IMR-90 (cell line): ENCODE data around the gene CCSER1. TPM values are rescaled to one million over a fixed set of nuclear protein-coding genes. Genes with fewer than 3 reads are reported as not detected.
A peak's percentile ranks its signal among the peaks of the same experiment; 100 is the strongest.

Source experiments
- ATAC-seq: fragments of 200-7000 bp; cut with Tn5 transposase; 2 replicates; pipeline ENCODE4 v1.9.1; 2020; ENCODE audit warnings: low read depth, mild to moderate bottlenecking, moderate library complexity
- BruUV-seq: library from RNA; stranded (reverse); fragments of 400-500 nt; replicated peaks from 2 replicates; lab custom pipeline; 2021; lab: Mats Ljungman, UMichigan
- CTCF ChIA-PET: fragments of 300-600 bp; formaldehyde crosslinking; extraction: SDS; loops from one replicate; lab custom pipeline; 2021; ENCODE audit warnings: antibody characterized with exemption; lab: Yijun Ruan, JAX
- POLR2A ChIA-PET: fragments of 300-600 bp; sonication (Branson Sonifier 250); formaldehyde crosslinking; loops from one replicate; lab custom pipeline; 2022; ENCODE audit warnings: antibody characterized with exemption; ENCODE audit not compliant: unreplicated experiment; lab: Charles Lee
- DNase-seq: peaks from one replicate; pipeline ENCODE4 v3.0.0; 2013
- H2AFZ ChIP-seq: replicated peaks from 2 replicates; pipeline ENCODE3; 2013; ENCODE audit warnings: low read length, mild to moderate bottlenecking; ENCODE audit not compliant: poor library complexity
- H2AK5ac ChIP-seq: 2 replicates; pipeline ENCODE4 v1.6.1; 2013; ENCODE audit warnings: low read depth, low read length, inconsistent platforms
- H2AK9ac ChIP-seq: replicated peaks from 2 replicates; pipeline ENCODE3; 2013; ENCODE audit warnings: mild to moderate bottlenecking, low read depth, low read length, moderate library complexity; ENCODE audit not compliant: poor library complexity
- H2BK120ac ChIP-seq: 2 replicates; pipeline ENCODE4 v1.6.1; 2013; ENCODE audit warnings: low read depth, low read length, inconsistent platforms
- H2BK15ac ChIP-seq: 3 replicates; pipeline ENCODE4 v1.6.1; 2013; ENCODE audit warnings: low read depth, low read length, inconsistent platforms
- H2BK20ac ChIP-seq: 2 replicates; pipeline ENCODE4 v1.6.1; 2013; ENCODE audit warnings: low read depth, mild to moderate bottlenecking, inconsistent platforms, low read length, moderate library complexity
- H2BK5ac ChIP-seq: 2 replicates; pipeline ENCODE4 v1.6.1; 2013; ENCODE audit warnings: mild to moderate bottlenecking, low read depth, low read length, inconsistent platforms; ENCODE audit not compliant: poor library complexity, severe bottlenecking
- H3K14ac ChIP-seq: replicated peaks from 2 replicates; pipeline ENCODE4 v1.6.1; 2013; ENCODE audit warnings: low read depth, low read length, inconsistent platforms
- H3K18ac ChIP-seq: 2 replicates; pipeline ENCODE4 v1.6.1; 2013; ENCODE audit warnings: low read depth, low read length, control low read depth
- H3K23ac ChIP-seq: 2 replicates; pipeline ENCODE4 v1.6.1; 2013; ENCODE audit warnings: low read depth, low read length, inconsistent platforms
- H3K27ac ChIP-seq: 2 replicates; pipeline ENCODE4 v1.5.1; 2013; ENCODE audit warnings: mild to moderate bottlenecking, control low read depth, low read length; ENCODE audit not compliant: insufficient read depth
- H3K27me3 ChIP-seq: 2 replicates; pipeline ENCODE4 v1.6.1; 2013; ENCODE audit warnings: low read length; ENCODE audit not compliant: control insufficient read depth, insufficient read depth
- H3K36me3 ChIP-seq: 2 replicates; pipeline ENCODE4 v1.6.1; 2013; ENCODE audit warnings: low read length, mixed read lengths; ENCODE audit not compliant: control insufficient read depth, insufficient read depth
- H3K4ac ChIP-seq: 2 replicates; pipeline ENCODE4 v1.6.1; 2013; ENCODE audit warnings: low read depth, low read length, inconsistent platforms
- H3K4me1 ChIP-seq: 2 replicates; pipeline ENCODE4 v1.6.1; 2013; ENCODE audit warnings: low read length, mixed read lengths; ENCODE audit not compliant: control insufficient read depth, insufficient read depth
- H3K4me2 ChIP-seq: 2 replicates; pipeline ENCODE4 v1.6.1; 2013; ENCODE audit warnings: low read depth, mild to moderate bottlenecking, control low read depth, low read length, moderate library complexity
- H3K4me3 ChIP-seq: 2 replicates; pipeline ENCODE4 v1.5.1; 2013; ENCODE audit warnings: low read depth, mild to moderate bottlenecking, control low read depth, low read length, moderate library complexity; ENCODE audit not compliant: insufficient read depth
- H3K56ac ChIP-seq: 2 replicates; pipeline ENCODE4 v1.6.1; 2013; ENCODE audit warnings: low read length, inconsistent platforms; ENCODE audit not compliant: insufficient read depth; ENCODE audit errors: extremely low read depth
- H3K79me1 ChIP-seq, 2 experiments: 2 replicates each; pipeline ENCODE4 v1.6.1; 2013; ENCODE audit warnings: low read length in 2 of 2, inconsistent platforms in 1 of 2, low read depth in 1 of 2
- H3K9ac ChIP-seq: 2 replicates; pipeline ENCODE4 v1.6.1; 2013; ENCODE audit warnings: low read depth, low read length, control low read depth
- H3K9me1 ChIP-seq: 2 replicates; pipeline ENCODE4 v1.6.1; 2013; ENCODE audit warnings: low read length, inconsistent platforms; ENCODE audit not compliant: insufficient read depth
- H3K9me3 ChIP-seq: 2 replicates; pipeline ENCODE4 v1.6.1; 2013; ENCODE audit warnings: low read length; ENCODE audit not compliant: control insufficient read depth, insufficient read depth
- H4K20me1 ChIP-seq: 2 replicates; pipeline ENCODE4 v1.6.1; 2013; ENCODE audit warnings: low read length, inconsistent platforms; ENCODE audit not compliant: insufficient read depth
- H4K5ac ChIP-seq: 2 replicates; pipeline ENCODE4 v1.6.1; 2013; ENCODE audit warnings: mild to moderate bottlenecking, low read depth, low read length, control low read depth
- H4K8ac ChIP-seq, 2 experiments: 2 replicates each; pipeline ENCODE4 v1.6.1; 2013; ENCODE audit warnings: low read depth in 2 of 2, low read length in 2 of 2, control low read depth in 1 of 2, inconsistent platforms in 1 of 2
- H4K91ac ChIP-seq: 2 replicates; pipeline ENCODE4 v1.6.1; 2013; ENCODE audit warnings: low read depth, low read length, inconsistent platforms; ENCODE audit not compliant: insufficient read depth
- CHD1 ChIP-seq: IDR thresholded peaks from 2 replicates; pipeline ENCODE4 v1.6.1; 2012; ENCODE audit warnings: low read depth, low read length, improper control_type of control experiment
- FOS ChIP-seq: fragments of 150-350 bp; IDR thresholded peaks from 2 replicates; pipeline ENCODE4 v1.6.1; 2016; ENCODE audit warnings: low read depth, low read length
- MAFK ChIP-seq: IDR thresholded peaks from 2 replicates; pipeline ENCODE4 v1.6.1; 2012; ENCODE audit warnings: low read depth, low read length, improper control_type of control experiment
- POLR2A ChIP-seq: IDR thresholded peaks from 2 replicates; pipeline ENCODE4 v1.6.1; 2012; ENCODE audit warnings: mild to moderate bottlenecking, low read depth, low read length
- WGBS, 2 experiments: methylation state at CpG; one replicate each; pipeline versions ENCODE4 v1.1.5 to v1.1.7; 2013; ENCODE audit warnings: missing lambda C conversion rate in 2 of 2; ENCODE audit not compliant: insufficient read length in 1 of 2; ENCODE audit errors: extremely low coverage in 2 of 2; 5-methylcytosine and 5-hydroxymethylcytosine counted together
- dilution Hi-C: fragments of 300-500 bp; cut with HindIII; formaldehyde crosslinking; loops from one replicate; pipeline ENCODE4 v1.14.3; 2018; ENCODE audit warnings: low sequenced_read_pairs; ENCODE audit not compliant: unreplicated experiment
- in situ Hi-C: fragments of 300-500 bp; cut with MboI; formaldehyde crosslinking; loops from 3 replicates; pipeline ENCODE4 v1.14.3; 2019; ENCODE audit warnings: low sequenced_read_pairs, inconsistent platforms, mixed read lengths
- intact Hi-C: fragments of 100-400 bp; cut with micrococcal nuclease; formaldehyde crosslinking; loops from 2 replicates; pipeline ENCODE4 v1.10.0; 2022
- polyA plus RNA-seq, 3 experiments: library from polyadenylated mRNA; depleted of rRNA; stranded (reverse); fragments of >200 nt; gene quantifications; 2 replicates each; pipeline ENCODE4 v1.2.3, GENCODE V29; 2012; ENCODE audit warnings: low replicate concordance in 1 of 3
- total RNA-seq: library from RNA; depleted of rRNA; stranded (reverse); fragments of >200 nt; gene quantifications from 2 replicates; pipeline ENCODE4 v1.2.3, GENCODE V29; 2012

CCSER1 gene
- total and polyA plus RNA-seq, 2 of the 4 experiments (the other 2 are of a cell fraction): not detected

DNA sequence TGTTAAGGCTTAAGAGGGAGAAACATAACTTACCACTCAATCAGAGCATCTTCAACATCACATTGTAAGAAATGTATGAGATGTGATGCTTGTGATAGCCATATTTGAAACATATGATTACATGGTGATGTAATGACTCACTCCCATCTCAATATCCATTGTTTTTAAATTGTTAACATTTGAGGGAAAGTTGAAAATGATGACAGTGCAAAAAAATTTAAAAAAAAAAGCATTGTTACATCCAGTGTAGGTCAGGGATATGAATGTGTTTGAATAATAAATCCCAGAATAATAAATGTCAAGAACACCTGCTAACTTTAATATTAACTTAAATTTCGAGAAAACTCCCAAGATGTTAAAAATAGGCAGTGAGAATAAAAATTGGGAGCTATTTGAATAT is 6.4 kb upstream of the CCSER1 start:
- H2AFZ ChIP-seq: no peak overlapping the region
- dilution Hi-C loops: no loop called here
- no peak overlapping the region for H3K9ac ChIP-seq
- no peak overlapping the region for H4K5ac ChIP-seq
- no peaks in the 10 kb centered on the region for H3K27me3 ChIP-seq
- BruUV-seq: no TSS peak
- no peak overlapping the region for H3K56ac ChIP-seq
- no peaks in the 10 kb centered on the region for H3K9me1 ChIP-seq
- ATAC-seq: no peak
- H3K4ac ChIP-seq: no peak overlapping the region
- no peak overlapping the region for H3K4me3 ChIP-seq
- H4K8ac ChIP-seq: no peak overlapping the region
- no peaks in the 10 kb centered on the region for H3K4me1 ChIP-seq
- no CpG with 5 or more reads among the region's 1 CpG for WGBS, 2 experiments
- no peak overlapping the region for H3K27ac ChIP-seq
- CTCF ChIA-PET: no interaction called here
- H3K36me3 ChIP-seq: no peaks in the 10 kb centered on the region
- no peak for DNase-seq
- H4K20me1 ChIP-seq: no peaks in the 10 kb centered on the region
- no peak for TF ChIP-seq POLR2A
- peak; percentile 98 for TF ChIP-seq MAFK
- TF ChIP-seq FOS: no peak
- TF ChIP-seq CHD1: no peak
- H3K9me3 ChIP-seq: no peaks in the 10 kb centered on the region
- in situ Hi-C loops: no loop called here
- H3K14ac ChIP-seq: no peak overlapping the region
- POLR2A ChIA-PET: no interaction called here
- intact Hi-C loops: no loop called here
- no peak overlapping the region for H3K23ac ChIP-seq
- no peak overlapping the region for H4K91ac ChIP-seq
- no peak overlapping the region for H3K18ac ChIP-seq
- H2AK5ac ChIP-seq: no peak overlapping the region
- no peak overlapping the region for H2BK5ac ChIP-seq
- H3K79me1 ChIP-seq: no peaks in the 10 kb centered on the region
- no peak overlapping the region for H2AK9ac ChIP-seq
- H3K4me2 ChIP-seq: no peak overlapping the region
- no peak overlapping the region for H2BK120ac ChIP-seq
- H2BK15ac ChIP-seq: no peak overlapping the region
- no peak overlapping the region for H2BK20ac ChIP-seq
